GM12872 (cell line): Measurements from ENCODE around the gene CPED1.

ENCODE experiments used
- TF ChIP-seq, protein P1 (sequence below): IDR thresholded peaks from 3 replicates; pipeline ENCODE4 v1.5.1; 2011; ENCODE audit warnings: low read depth, mild to moderate bottlenecking, low read length, moderate library complexity; ENCODE audit not compliant: insufficient read depth

Gene CPED1

DNA sequence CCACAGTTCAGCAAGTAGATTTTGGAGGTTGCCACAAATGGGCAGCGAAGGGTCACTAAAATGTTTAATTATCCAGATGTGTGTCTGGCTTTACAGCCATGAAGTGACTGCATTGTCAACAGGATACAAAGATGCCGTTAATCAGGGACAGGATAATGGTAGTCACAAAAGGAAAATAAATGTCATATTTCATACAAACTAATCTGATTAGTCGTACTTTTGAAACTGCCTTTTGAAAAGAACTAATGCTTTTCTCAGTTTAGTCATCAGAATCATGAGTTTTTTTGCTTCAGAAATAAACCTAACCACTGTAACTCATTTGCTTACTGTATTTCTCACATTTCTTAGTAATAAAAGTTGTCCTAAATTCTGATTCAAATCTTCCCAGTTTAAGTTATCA lies 318.1 kb downstream of the CPED1 start:
- TF ChIP-seq, protein P1, sequence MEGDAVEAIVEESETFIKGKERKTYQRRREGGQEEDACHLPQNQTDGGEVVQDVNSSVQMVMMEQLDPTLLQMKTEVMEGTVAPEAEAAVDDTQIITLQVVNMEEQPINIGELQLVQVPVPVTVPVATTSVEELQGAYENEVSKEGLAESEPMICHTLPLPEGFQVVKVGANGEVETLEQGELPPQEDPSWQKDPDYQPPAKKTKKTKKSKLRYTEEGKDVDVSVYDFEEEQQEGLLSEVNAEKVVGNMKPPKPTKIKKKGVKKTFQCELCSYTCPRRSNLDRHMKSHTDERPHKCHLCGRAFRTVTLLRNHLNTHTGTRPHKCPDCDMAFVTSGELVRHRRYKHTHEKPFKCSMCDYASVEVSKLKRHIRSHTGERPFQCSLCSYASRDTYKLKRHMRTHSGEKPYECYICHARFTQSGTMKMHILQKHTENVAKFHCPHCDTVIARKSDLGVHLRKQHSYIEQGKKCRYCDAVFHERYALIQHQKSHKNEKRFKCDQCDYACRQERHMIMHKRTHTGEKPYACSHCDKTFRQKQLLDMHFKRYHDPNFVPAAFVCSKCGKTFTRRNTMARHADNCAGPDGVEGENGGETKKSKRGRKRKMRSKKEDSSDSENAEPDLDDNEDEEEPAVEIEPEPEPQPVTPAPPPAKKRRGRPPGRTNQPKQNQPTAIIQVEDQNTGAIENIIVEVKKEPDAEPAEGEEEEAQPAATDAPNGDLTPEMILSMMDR, result no peak

DNA sequence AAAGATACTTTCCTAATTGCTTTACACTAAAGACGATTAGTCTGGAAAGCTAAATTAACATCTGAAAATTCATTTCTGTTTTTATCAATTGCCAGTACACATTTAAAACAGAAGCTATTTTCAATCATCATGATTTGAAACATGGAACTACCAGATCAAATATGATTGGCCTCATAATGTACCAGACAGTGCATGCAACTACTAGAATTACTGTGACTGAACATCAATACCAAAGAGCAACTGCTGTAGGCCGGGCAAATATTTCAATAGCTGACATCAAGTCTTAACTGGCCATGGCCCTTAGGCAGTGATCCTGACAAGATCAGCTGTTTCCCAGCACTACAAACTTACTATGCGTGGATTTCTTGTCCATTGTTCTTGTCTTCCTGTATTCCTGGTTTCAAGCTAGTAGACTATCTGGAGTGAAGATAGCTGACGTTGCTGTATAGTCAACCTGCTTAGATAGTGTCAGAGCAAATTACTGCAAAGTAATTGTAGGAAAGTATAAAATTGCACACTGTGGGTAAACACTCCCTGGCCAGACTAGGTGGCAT lies 318.6 kb downstream of the CPED1 start:
- TF ChIP-seq, protein P1, result no peak

DNA sequence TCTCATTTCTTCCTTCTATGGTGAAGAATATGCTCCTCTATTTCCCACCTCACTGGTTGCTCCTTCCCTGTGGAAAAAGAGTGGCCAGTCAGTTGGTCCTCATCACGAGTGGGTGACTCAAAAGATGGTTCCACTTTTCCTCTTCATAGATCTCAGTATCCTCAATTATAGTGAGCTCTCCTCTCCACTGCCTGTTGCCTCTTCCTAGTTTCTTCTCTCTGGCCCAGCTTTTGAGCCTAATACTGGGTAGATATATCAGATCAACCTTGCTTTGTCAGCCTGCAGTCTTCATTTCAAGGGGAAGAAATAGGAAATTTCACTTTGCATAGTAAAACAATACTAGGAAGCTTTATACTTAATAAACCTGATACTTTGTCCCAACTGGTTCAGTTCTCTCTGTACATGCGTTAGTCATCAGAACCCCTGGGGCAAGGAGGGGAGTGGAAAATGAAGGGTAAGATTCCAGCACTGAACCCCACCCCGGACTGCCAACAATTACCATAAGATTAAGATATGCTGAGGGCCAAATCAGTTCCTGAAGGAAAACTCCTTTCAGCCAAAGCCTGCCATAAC lies 324.8 kb downstream of the CPED1 start:
- TF ChIP-seq, protein P1, result no peak

DNA sequence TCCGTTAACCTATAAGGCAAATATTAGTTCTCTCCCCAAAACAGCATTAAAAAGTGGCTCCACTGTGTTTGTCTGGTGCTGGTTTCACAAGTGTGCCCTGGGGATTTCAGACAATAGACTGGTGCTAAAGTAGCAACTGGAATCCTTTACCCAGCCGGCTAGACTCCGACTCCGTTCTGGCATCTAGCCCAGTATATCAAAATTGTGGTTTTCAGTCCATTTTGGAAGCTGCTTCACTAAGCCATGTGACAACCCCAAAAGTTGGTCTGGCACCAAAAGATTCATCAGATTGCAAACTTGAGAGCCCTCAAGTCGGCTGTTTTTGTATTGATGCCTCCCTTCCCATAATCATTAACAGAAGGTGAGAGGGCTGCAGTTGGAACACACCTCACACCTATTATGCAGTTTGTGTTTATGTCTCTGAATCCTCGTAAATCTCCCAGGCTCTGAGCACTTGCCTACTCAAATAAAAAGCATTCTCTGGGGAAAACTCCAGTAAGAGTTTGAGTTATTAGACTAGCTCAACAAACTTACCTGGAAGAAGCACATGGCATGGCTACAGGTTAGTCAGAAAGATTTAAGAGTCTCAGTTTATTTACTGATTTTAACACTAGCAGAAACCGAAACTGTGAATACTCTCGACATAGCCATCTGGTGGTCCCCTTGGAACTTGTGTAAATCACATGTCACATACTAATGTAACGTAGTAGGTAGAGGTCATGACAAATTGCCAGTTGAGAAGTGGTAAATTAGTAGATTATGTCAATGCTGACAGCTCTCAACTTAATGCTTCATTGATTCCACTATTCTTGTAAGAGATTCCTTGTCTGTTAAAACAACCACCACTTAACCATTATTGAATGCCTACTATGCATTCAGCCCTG lies 325.5 kb downstream of the CPED1 start:
- TF ChIP-seq, protein P1, result no peak

DNA sequence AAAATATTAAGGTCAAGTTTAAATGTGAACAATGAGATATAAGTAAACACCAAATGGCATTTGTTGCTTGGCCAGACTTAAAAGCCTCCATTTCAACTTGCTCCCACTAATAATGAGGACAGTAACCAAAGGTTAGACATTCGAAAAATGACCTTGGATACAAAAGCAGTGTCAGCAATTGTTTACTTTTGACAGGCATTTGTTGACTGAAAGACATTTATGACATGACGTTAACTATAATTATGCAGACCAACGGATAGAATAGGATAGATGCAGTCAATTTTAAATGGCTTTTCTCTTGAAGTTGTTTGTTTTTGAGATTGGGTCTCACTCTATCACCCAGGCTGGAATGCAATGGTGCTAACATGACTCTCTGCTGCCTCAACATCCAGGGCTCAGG lies 333.9 kb downstream of the CPED1 start:
- TF ChIP-seq, protein P1, result no peak

DNA sequence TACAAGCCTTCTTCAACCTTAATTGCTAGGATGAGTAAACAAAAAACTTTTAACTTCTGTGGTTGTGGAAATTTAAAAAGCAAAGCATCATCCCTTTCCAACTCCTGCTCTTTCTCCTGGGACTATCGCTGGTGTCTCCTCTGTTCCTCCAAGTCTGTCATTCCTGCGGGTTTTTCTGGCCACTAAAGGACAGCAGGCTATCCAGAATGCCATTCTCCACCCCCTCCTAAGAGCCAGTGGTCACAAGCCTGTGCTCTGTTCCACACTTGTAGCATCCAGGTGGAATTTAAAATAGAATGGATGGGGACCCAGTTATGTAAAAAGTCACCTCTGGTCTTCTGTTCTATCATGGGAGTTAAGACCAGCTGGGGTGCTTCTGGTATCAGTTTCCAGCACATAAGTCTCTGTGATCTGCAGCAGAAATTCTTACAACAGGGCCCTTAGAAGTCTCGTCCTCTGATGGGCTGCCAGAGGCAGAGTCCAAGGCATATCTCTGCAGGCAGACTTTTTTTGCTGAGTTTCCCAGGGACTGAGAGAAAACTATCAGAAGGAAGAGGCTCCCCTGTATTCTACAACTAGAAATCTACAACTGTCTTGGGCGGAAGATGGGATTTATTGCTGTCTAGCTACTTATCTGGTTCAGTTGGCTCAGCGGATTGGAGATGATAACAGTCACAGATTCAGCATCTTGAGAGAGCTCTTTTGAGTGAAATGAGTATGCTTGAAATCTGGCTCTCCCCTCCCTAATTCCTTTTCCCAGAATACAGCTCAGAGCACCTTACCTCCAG lies 335.2 kb downstream of the CPED1 start:
- TF ChIP-seq, protein P1, result no peak

DNA sequence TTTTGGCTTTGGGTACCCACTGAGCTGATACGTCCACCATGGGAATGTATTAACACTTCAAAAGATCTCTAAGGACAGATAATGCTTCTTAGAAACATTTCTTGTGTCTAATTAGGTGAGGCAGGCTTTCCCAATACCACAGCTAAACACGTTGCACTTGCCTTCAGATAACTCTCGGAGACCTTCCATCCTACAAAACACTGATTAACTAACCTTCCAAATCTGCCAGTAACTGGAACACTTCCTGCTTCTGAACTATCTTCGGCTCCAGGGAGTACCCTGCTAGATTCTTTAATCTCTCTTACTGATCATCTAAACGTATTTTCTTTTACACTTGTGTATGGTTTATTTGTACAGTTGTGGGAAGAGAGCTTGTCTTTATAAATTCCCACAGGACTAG lies 339.2 kb downstream of the CPED1 start:
- TF ChIP-seq, protein P1, result no peak
